HG03565 (cell line): ENCODE data around the gene TSTD2.
"Not testable (repeated sequence)": the region's sequence is repeated elsewhere in the genome, so short reads cannot be mapped to it uniquely, and the experiment has no call there.

Experiments
- ATAC-seq: cut with Tn5 transposase; IDR thresholded peaks from one replicate; pipeline ENCODE4 v1.9.1; 2021; ENCODE audit warnings: mild to moderate bottlenecking, moderate library complexity; ENCODE audit not compliant: unreplicated experiment

The TSTD2 gene

GRCh38 chr9:97593960-97594359, 39.2 kb downstream of the TSTD2 start:
- no peak for ATAC-seq

GRCh38 chr9:97592126-97592525, 41.0 kb downstream of the TSTD2 start:
- ATAC-seq = no peak

GRCh38 chr9:97591535-97591934, 41.6 kb downstream of the TSTD2 start:
- ATAC-seq = no peak

- ATAC-seq = not testable (repeated sequence)
Measured at GRCh38 chr9:97586909-97587308, 46.3 kb downstream of the TSTD2 start.

- not testable (repeated sequence) for ATAC-seq
Measured at GRCh38 chr9:97584778-97585177, 48.4 kb downstream of the TSTD2 start.

GRCh38 chr9:97581590-97581989, 51.6 kb downstream of the TSTD2 start:
- ATAC-seq = not testable (repeated sequence)

- ATAC-seq = no peak
Measured at GRCh38 chr9:97579914-97580313, 53.3 kb downstream of the TSTD2 start.

- ATAC-seq = no peak
Measured at GRCh38 chr9:97578846-97579245, 54.3 kb downstream of the TSTD2 start.

- ATAC-seq = no peak
Measured at GRCh38 chr9:97577051-97577450, 56.1 kb downstream of the TSTD2 start.

- ATAC-seq = no peak
Measured at GRCh38 chr9:97575673-97576200, 57.4 kb downstream of the TSTD2 start.

- ATAC-seq = not testable (repeated sequence)
Measured at GRCh38 chr9:97574921-97575672, 58.1 kb downstream of the TSTD2 start.

GRCh38 chr9:97574101-97574571, 59.0 kb downstream of the TSTD2 start:
- not testable (repeated sequence) for ATAC-seq

GRCh38 chr9:97573482-97574073, 59.6 kb downstream of the TSTD2 start:
- ATAC-seq = no peak

GRCh38 chr9:97572892-97573365, 60.2 kb downstream of the TSTD2 start:
- ATAC-seq = no peak

- no peak for ATAC-seq
Measured at GRCh38 chr9:97572196-97572891, 60.8 kb downstream of the TSTD2 start.

GRCh38 chr9:97571664-97572063, 61.5 kb downstream of the TSTD2 start:
- ATAC-seq = no peak

GRCh38 chr9:97570899-97571298, 62.3 kb downstream of the TSTD2 start:
- ATAC-seq = no peak

- ATAC-seq = no peak
Measured at GRCh38 chr9:97568461-97569275, 64.5 kb downstream of the TSTD2 start.

GRCh38 chr9:97567894-97568202, 65.3 kb downstream of the TSTD2 start:
- ATAC-seq = no peak

GRCh38 chr9:97567182-97567893, 65.8 kb downstream of the TSTD2 start:
- ATAC-seq = no peak
